DMS53 treated with DMSO at 0.1 percent for 48 hours (cell line): ENCODE data around the gene TBCD.

Source experiments
- DNase-seq: peaks from one replicate; lab custom pipeline; 2025; ENCODE audit not compliant: unreplicated experiment; lab: John Stamatoyannopoulos, UW

TBCD gene

GRCh38 chr17:82808921-82809905 lies 57.3 kb downstream of the TBCD start:
- DNase-seq: no peak

GRCh38 chr17:82810644-82811430 lies 59.0 kb downstream of the TBCD start:
- no peak for DNase-seq

GRCh38 chr17:82812058-82812457 lies 60.2 kb downstream of the TBCD start:
- DNase-seq: no peak

- no peak for DNase-seq
These were observed 60.7 kb downstream of the TBCD start for GRCh38 chr17:82812601-82813000.

- no peak for DNase-seq
These were observed 61.6 kb downstream of the TBCD start for GRCh38 chr17:82813299-82814051.

- no peak for DNase-seq
These were observed 63.0 kb downstream of the TBCD start for GRCh38 chr17:82814834-82815233.

- DNase-seq: no peak
These were observed 63.5 kb downstream of the TBCD start for GRCh38 chr17:82815354-82815753.

GRCh38 chr17:82815790-82816305 lies 64.0 kb downstream of the TBCD start:
- DNase-seq: no peak

GRCh38 chr17:82816358-82816757 lies 64.5 kb downstream of the TBCD start:
- DNase-seq: no peak

- DNase-seq: no peak
These were observed 66.1 kb downstream of the TBCD start for GRCh38 chr17:82817947-82818346.

GRCh38 chr17:82820278-82821251 lies 68.7 kb downstream of the TBCD start:
- DNase-seq: no peak

GRCh38 chr17:82821554-82821953 lies 69.7 kb downstream of the TBCD start:
- DNase-seq: no peak

- no peak for DNase-seq
These were observed 70.4 kb downstream of the TBCD start for GRCh38 chr17:82822281-82822680.

- DNase-seq: no peak
These were observed 71.1 kb downstream of the TBCD start for GRCh38 chr17:82823004-82823403.

GRCh38 chr17:82825540-82826124 lies 73.8 kb downstream of the TBCD start:
- DNase-seq: no peak

GRCh38 chr17:82826211-82826610 lies 74.3 kb downstream of the TBCD start:
- no peak for DNase-seq

- DNase-seq: no peak
These were observed 75.1 kb downstream of the TBCD start for GRCh38 chr17:82826956-82827355.

GRCh38 chr17:82828875-82829487 lies 77.1 kb downstream of the TBCD start:
- DNase-seq: no peak

GRCh38 chr17:82830249-82830661 lies 78.4 kb downstream of the TBCD start:
- no peak for DNase-seq
